Measurements from ENCODE around the gene YTHDF1.

YTHDF1 gene

DNA sequence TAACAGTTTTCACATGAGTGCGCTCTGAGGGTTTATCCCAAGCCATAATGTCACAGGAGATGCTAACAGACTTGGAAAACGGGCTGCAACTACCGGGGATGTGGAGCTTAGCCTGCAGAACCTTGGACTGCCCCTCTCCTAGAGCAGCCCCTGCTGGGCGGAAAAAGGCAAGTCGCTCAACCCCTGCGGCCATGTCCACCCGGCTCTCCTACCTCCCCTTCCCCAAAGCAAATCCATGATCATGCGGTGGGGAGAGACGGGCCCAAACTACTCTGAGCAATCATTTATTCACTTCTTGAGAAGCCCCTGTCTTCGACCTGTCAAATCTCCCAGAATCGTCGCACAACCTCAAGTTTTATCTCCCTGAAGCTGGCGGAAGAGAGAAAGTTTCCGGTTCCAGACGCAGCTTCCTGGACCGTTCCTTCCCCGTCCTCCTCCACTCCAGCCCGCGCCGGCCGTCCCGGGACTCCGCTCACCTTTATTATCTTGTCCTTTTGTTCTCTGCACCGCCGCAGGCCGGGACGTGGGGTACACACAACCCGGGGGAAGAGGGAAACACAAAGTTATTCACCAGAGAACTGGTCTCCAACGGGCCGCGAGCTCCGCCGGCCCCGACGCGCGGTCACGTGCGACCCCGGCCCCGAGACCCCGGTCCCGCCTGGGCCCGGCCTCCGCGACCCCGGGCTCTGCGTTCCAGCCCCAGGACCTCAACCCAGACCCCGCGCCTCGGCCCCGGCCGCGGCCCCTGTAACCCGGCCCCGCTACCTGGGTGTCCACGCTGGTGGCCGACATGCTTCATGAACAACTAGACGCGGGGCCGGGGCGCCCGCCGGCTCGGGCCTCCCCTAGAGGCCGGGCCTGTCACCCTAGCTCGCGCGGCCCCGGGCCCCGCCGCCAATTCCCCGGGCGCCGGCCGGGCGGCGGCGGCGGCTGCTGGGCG, 560 bp downstream of the YTHDF1 start:
- H3K4me1 Mint-ChIP-seq: peaks cover 45% of the 10 kb centered on the region
- H3K36me3 Mint-ChIP-seq (ENCODE audit: low read depth): peaks cover 42% of the 10 kb centered on the region
- peak overlapping the region; percentile 97 for H3K4me3 Mint-ChIP-seq
- H3K27ac Mint-ChIP-seq: peak overlapping the region; percentile 93
- H3K27me3 Mint-ChIP-seq: peaks cover 5% of the 10 kb centered on the region
- peak; percentile 28 for DNase-seq
- peak; percentile 12 for ATAC-seq
- H3K9me3 Mint-ChIP-seq: no peaks in the 10 kb centered on the region

DNA sequence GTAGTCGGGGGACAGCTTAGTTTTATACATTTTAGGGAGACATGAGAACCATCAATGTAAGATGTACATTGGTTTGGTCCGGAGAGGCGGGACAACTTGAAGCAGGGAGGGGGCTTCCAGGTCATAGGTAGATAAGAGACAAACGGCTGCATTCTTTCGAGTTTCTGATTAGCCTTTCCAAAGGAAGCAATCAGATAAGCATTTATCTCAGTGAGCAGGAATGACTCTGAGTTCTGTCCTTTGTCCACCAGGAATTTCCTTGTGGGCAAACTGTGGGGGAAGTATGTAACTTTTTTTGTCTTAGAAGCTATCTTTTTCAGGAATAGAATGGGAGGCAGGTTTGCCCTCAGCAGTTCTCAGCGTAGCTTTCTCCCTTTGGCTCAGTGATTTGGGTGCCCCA, 1.4 kb downstream of the YTHDF1 start:
- no peak for ATAC-seq
- Mint-ChIP-seq H3K27ac (peak overlapping the region; percentile 93), H3K9me3 (no peaks in the 10 kb centered on the region), H3K4me3 (peak overlapping the region; percentile 97), H3K27me3 (no peaks in the 10 kb centered on the region), H3K4me1 (peaks cover 49% of the 10 kb centered on the region), H3K36me3 (ENCODE audit: low read depth) (peaks cover 48% of the 10 kb centered on the region)
- no peak for DNase-seq

DNA sequence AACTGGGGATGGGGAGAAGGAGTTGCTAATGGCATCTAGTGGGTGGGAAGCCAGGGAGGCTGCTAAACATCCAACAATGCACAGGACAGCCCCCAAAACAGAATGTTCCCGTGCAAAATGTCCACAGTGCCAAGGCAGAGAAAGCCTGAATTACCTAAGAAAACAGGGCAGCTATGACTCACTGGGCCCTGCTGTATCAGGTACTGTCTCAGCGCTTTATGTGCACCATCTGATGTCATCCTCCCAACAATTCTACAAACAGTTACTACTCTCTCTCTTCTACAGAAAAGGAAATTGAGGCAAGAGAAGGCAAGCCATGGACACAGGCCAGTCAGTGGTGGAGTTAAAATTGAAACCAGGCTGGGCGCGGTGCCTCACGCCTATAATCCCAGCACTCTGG, 3.1 kb downstream of the YTHDF1 start:
- DNase-seq (no peak), ATAC-seq (no peak)
- Mint-ChIP-seq H3K4me3 (peak overlapping the region; percentile 63), H3K4me1 (peaks cover 53% of the 10 kb centered on the region), H3K27ac (no peak overlapping the region), H3K27me3 (no peaks in the 10 kb centered on the region), H3K9me3 (no peaks in the 10 kb centered on the region), H3K36me3 (ENCODE audit: low read depth) (peaks cover 55% of the 10 kb centered on the region)

DNA sequence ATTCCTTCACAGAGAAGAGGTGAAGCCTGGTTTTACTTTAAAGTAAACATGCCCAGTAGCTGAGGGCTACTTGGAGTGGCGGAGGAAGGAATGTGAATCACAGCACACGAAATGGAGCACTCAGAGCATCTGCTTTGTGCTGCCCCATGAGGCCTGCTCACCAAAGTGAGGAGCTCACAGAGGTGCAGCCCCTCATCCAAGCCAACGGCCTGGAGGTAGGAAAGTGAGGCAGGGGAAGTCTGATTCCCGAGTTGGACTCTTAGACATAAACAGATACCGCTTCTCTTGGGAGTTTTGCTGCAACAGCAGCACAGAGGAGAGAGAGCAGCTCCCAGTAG, 3.6 kb downstream of the YTHDF1 start:
- Mint-ChIP-seq H3K4me3 (peak overlapping the region; percentile 1), H3K36me3 (ENCODE audit: low read depth) (peaks cover 57% of the 10 kb centered on the region), H3K4me1 (peaks cover 53% of the 10 kb centered on the region), H3K27ac (peak overlapping the region; percentile 62), H3K27me3 (no peaks in the 10 kb centered on the region), H3K9me3 (no peaks in the 10 kb centered on the region)
- no peak for ATAC-seq
- no peak for DNase-seq

DNA sequence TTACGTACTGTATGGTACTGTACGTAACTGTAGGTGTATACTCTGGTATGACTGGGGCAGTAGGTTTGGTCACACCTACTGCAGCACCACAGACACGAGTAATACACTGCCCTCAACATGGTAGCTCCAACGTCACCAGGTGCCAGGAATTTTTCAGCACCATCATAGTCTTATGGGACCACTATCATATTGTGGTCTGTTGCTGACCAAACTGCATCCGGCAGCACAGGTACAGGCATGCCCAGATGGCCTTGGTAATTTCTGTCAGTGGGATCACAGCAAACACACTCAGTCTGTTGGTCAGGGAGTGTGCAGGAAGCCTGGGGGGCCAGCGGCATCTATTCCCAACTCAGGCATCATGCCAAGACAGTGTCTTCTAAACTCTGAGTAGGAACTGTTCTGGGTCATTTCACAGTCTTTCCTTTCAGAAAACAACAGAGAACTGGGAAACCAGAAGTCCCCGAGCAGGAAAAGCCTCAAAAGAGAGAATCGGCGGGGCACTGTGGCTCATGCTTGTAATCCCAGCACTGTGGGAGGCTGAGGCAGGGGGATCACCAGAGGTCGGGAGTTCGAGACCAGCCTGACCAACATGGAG, 5.8 kb downstream of the YTHDF1 start:
- ATAC-seq (no peak), DNase-seq (no peak)
- Mint-ChIP-seq H3K4me3 (no peak overlapping the region), H3K4me1 (peaks cover 44% of the 10 kb centered on the region), H3K27ac (no peak overlapping the region), H3K27me3 (no peaks in the 10 kb centered on the region), H3K9me3 (no peaks in the 10 kb centered on the region), H3K36me3 (ENCODE audit: low read depth) (peaks cover 60% of the 10 kb centered on the region)

DNA sequence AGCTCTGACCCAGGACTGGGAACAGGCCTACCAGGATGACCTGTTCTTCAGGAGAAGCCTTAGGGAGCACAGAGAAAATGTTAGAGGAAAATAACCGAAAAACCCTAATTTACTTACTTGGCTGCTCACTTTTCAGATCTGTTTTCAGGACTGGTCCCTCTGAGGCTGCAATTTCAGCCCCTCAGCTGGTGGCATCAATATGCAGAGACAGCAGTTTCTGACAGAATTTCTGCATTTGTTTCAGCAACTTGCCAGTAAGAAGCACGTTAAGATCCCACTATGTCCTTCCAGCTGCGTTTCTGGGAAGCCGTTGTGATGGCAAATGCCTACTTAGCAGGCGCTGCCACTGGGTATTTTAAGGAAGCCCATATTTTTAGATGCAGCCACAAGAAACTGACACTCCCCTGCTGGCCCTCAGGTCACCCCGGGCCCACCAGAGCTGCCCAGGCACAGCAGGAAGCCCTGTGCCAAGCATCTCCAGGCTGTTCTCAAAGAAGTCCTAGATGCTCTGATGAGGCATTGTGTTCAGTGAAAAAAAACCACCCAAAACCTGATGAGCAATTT, 7.5 kb downstream of the YTHDF1 start:
- H3K36me3 Mint-ChIP-seq (ENCODE audit: low read depth): peaks cover 48% of the 10 kb centered on the region
- no peaks in the 10 kb centered on the region for H3K9me3 Mint-ChIP-seq
- no peaks in the 10 kb centered on the region for H3K27me3 Mint-ChIP-seq
- H3K4me1 Mint-ChIP-seq: peaks cover 27% of the 10 kb centered on the region
- H3K4me3 Mint-ChIP-seq: no peak overlapping the region
- H3K27ac Mint-ChIP-seq: no peak overlapping the region
- ATAC-seq (no peak), DNase-seq (no peak)

DNA sequence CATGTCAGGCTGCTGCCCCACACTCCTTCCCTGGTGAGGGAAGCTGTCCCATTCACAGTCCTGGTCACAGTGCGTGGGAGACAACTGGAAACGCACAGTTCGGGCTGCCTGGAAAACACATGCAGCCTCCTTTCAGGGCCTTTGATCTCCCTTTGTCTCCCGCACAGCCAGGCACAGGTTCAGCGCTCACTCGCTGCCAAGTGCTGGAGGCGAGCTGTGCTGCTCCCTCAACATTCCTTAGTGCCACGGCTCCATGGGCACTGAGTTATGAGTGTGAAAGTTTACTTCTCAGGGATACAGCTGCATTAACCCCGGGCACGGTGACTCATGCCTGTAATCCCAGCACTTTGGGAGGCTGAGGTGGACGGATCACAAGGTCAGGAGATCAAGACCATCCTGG, 9.1 kb downstream of the YTHDF1 start:
- Mint-ChIP-seq H3K9me3 (no peaks in the 10 kb centered on the region), H3K4me1 (peaks cover 17% of the 10 kb centered on the region), H3K4me3 (no peak overlapping the region), H3K27me3 (no peaks in the 10 kb centered on the region), H3K36me3 (ENCODE audit: low read depth) (peaks cover 43% of the 10 kb centered on the region), H3K27ac (no peak overlapping the region)
- no peak for DNase-seq
- ATAC-seq: no peak

DNA sequence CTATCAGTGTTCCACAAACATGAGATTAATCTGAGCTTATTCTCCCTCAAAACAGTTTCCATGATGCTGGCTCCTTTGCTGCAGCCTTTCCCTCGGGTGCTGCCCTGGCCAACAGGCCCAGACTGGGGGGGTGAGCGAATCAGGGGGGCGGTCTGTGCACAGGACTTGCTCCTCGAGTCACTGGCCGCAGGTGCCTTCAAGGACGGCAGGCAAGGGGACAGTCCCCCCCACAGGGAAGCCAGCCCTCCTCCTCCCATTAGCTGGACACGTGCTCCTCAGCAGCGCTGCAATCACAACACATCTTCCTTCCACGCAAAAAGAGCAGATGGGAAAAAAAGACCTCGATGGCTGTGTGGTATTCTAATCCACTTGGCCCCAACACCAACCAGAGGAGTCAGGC, 10.0 kb downstream of the YTHDF1 start:
- Mint-ChIP-seq H3K9me3 (no peaks in the 10 kb centered on the region), H3K27ac (no peak overlapping the region), H3K4me3 (no peak overlapping the region), H3K4me1 (peaks cover 15% of the 10 kb centered on the region), H3K27me3 (no peaks in the 10 kb centered on the region), H3K36me3 (ENCODE audit: low read depth) (peaks cover 45% of the 10 kb centered on the region)
- DNase-seq (no peak), ATAC-seq (no peak)

DNA sequence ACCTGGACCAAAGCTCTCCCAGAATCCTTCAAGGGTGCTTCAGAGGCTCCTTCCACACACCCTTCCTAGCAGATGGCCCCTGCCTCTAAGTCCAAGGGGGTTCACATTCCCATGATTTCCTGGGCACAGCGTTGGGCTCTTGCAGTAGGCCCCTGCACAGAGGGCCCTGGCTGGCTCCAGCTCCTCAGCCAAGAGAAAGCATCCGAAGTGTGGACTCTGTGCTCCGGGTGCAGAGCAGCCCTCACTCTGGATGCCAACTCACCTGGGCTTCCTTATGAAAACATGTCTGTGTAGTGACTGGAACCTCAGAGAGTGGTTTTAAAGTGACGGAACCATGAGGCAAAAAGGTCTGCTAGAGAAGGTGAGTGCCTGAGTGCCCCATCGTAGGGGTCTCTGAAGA, 11.6 kb downstream of the YTHDF1 start:
- Mint-ChIP-seq H3K9me3 (no peaks in the 10 kb centered on the region), H3K27ac (no peak overlapping the region), H3K27me3 (no peaks in the 10 kb centered on the region), H3K4me3 (no peak overlapping the region), H3K4me1 (peaks cover 6% of the 10 kb centered on the region), H3K36me3 (ENCODE audit: low read depth) (peaks cover 41% of the 10 kb centered on the region)
- DNase-seq (no peak), ATAC-seq (no peak)

DNA sequence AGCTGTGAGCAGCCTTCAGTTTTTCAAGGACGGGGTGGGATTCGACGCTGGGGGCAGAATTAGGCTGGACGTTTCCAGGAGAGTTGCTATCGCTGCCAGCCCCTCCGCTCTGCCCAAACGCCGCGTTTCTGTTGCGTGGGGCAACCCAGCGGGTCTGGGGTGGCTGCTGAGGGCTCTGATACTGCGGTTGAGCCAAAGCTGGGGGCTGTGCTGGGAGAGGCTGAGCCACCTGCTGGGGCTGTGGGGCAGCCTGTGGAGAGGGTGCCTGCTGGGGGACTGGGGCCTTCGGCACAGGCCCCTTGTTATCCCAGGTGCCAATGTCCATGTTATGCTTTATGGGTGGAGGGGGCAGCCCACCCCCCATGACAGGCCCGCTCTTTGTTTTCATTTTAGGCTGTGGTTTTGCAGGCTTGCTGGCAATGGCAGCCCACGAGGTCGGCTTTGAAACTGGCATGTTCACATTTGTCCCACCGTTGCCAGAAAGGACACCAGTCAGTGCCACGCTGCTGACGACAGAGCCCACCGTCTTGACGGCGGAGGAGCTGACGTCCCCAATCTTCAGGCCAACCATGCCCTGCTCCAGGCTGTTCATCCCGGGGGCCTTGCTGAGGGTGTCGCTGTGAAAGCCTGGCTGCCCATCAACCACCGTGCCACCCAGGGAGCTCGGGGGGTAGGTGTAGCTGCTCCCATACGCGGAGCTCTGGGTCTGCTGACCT, 13.0 kb downstream of the YTHDF1 start:
- Mint-ChIP-seq H3K4me3 (no peak overlapping the region), H3K27ac (no peak overlapping the region), H3K4me1 (peaks cover 11% of the 10 kb centered on the region), H3K36me3 (ENCODE audit: low read depth) (peaks cover 40% of the 10 kb centered on the region), H3K9me3 (no peaks in the 10 kb centered on the region), H3K27me3 (no peaks in the 10 kb centered on the region)
- DNase-seq (no peak), ATAC-seq (no peak)

DNA sequence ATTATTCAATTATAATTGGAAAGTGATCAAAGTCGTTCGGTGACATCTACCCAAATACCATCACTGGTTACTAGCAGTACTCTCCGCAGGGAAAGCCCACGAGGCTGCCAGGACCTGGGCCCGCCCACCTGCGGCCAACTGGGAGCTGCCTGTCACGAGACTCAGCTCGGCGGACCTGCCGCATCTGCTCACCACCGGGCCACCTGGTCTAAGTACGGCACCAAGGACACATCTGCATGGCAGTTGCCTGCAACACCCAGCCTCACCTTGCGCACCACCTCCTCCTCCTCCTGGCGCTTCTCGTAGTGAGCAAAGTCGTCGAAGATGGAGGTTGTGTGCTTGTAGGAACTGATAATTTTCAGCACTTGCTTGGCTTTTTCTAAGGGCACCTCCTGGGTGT, 13.9 kb downstream of the YTHDF1 start:
- H3K9me3 Mint-ChIP-seq: no peaks in the 10 kb centered on the region
- H3K4me3 Mint-ChIP-seq: no peak overlapping the region
- no peak for ATAC-seq
- no peaks in the 10 kb centered on the region for H3K27me3 Mint-ChIP-seq
- no peak overlapping the region for H3K27ac Mint-ChIP-seq
- H3K36me3 Mint-ChIP-seq (ENCODE audit: low read depth): peaks cover 35% of the 10 kb centered on the region
- DNase-seq: no peak
- peaks cover 17% of the 10 kb centered on the region for H3K4me1 Mint-ChIP-seq

DNA sequence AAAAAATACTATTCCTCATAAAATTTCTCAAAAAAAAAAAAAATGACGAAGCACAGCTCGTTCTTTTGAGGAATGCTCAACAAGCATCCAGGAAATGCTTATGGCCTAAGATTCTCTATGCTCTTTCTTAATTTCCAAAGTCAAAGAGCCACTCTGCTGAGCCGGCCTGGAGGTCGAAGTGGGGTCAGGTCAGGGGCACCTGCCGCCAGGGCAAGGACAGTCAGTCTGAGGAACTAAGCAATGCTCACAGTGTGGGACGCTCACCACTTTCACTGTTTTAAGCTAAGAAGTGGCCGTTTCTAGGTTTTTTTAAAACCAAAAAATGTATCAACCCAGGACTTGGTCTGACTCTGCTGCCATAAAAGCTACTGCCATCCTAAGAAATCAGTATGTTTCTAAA, 17.3 kb downstream of the YTHDF1 start:
- ATAC-seq (no peak), DNase-seq (no peak)
- Mint-ChIP-seq H3K27ac (no peak overlapping the region), H3K36me3 (ENCODE audit: low read depth) (peaks cover 40% of the 10 kb centered on the region), H3K27me3 (no peaks in the 10 kb centered on the region), H3K4me3 (no peak overlapping the region), H3K9me3 (no peaks in the 10 kb centered on the region), H3K4me1 (peaks cover 25% of the 10 kb centered on the region)

DNA sequence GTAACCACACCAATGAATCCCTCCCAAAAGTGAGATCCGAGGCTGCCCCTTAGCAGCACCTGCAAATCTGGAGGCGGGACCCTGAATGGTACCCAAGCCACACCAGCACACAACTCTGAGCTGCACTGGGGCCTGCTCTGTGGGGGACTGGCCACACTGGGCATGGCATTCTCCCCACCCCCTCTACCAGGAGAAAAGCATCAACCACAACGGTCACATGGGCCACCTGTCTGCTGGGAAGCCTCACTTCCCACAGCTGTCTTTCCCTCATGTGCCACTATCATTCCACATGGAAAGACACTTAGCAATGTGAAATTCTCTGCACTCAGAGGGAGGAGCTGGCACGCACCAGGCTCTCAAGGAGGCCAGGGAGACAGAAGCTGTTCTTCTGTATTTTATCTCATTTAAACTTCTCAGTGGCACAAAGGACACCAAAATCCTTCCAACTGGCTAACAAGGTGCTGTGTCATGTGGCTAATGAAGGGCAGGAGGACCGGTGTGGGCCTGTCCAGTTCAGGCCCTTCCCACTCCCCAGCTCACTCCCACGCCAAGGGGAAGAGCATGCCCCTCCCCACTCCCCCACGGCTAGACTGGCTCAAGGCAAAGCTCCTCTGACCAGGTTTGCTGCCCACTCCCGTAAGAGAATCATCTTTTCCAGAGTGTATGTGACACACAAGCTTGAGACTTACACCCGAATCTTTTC, 19.0 kb downstream of the YTHDF1 start:
- Mint-ChIP-seq H3K27me3 (no peaks in the 10 kb centered on the region), H3K36me3 (ENCODE audit: low read depth) (peaks cover 32% of the 10 kb centered on the region), H3K4me3 (no peak overlapping the region), H3K4me1 (peaks cover 22% of the 10 kb centered on the region), H3K9me3 (no peaks in the 10 kb centered on the region), H3K27ac (no peak overlapping the region)
- ATAC-seq (no peak), DNase-seq (no peak)

DNA sequence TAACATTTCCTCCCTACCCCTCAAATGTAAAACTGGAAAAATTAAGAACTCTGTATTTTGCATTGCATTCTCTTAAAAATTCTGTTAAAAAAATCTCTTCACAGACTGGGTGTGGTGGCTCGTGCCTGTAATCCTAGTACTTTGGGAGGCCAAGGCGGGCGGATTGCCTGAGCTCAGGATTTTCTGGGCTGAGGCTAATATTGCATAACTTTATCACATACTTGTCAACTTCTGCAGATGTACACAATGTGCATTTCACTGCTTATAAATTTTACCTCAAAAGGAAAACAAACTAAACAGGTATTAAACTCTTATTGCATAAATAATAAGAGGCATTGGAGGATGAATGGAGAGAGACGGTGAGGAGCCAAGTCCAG, 21.1 kb downstream of the YTHDF1 start:
- Mint-ChIP-seq H3K27ac (no peak overlapping the region), H3K36me3 (ENCODE audit: low read depth) (peaks cover 20% of the 10 kb centered on the region), H3K9me3 (no peaks in the 10 kb centered on the region), H3K4me1 (peaks cover 22% of the 10 kb centered on the region), H3K4me3 (no peak overlapping the region), H3K27me3 (no peaks in the 10 kb centered on the region)
- ATAC-seq (no peak), DNase-seq (no peak)

Data from activated naive CD8-positive, alpha-beta T cell treated with anti-CD3 and anti-CD28 coated beads, Interleukin-2, amount 50 U/mL, for 24 hours (primary cell).